GM12873 (cell line): ENCODE measurements around the gene ARHGEF10L.

ENCODE experiments used
- CTCF ChIP-seq: IDR thresholded peaks from 2 replicates; pipeline ENCODE4 v1.5.1; 2012; ENCODE audit warnings: low read depth, mild to moderate bottlenecking, moderate library complexity, low read length, control low read depth; ENCODE audit not compliant: insufficient read depth; ENCODE audit errors: missing control alignments

Gene ARHGEF10L

DNA sequence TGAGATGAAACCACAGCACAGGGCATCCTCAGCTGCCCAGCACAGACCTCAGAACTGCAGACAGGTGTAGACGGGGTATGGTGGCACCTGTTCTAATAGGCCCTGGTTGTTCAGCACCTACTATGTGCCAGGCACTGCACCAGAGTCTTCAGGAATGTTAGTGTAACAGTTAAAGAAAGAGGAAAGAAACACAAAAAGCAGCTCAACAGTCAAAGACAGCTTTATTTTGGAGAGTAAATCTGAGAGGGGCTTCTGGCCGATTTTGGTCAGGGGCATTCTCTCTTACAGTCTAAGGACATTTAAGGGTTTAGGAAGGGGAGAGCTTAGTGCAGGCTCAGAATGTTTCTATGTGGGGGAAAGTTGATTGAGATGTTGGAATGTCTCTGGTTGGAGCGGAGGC lies 170.5 kb downstream of the ARHGEF10L start:
- TF ChIP-seq CTCF = no peak

- no peak for TF ChIP-seq CTCF
Observed at GRCh38 chr1:17710889-17711576, 171.5 kb downstream of the ARHGEF10L start.

GRCh38 chr1:17711577-17711910 lies 172.0 kb downstream of the ARHGEF10L start:
- no peak for TF ChIP-seq CTCF

DNA sequence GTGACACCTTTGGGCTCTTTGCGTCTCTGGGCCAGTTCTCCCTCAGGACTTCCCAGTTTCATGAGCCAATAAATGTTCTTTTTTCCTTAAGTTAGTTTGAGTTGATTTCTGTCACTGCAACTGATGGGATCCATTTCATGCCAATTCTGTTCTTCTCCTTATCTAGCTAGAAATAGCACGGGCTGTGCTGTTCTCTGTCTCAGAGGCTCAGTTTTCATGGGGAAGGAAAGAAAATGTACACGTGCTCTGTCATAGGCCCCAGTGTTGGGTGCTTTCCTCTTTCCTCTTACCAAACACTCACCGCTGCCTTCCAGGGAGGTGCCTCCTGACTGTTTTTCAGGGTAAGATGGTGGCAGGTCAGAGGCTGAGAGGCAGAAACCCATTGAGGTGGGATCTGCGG lies 172.4 kb downstream of the ARHGEF10L start:
- no peak for TF ChIP-seq CTCF

GRCh38 chr1:17713993-17714392 lies 174.5 kb downstream of the ARHGEF10L start:
- no peak for TF ChIP-seq CTCF

GRCh38 chr1:17717594-17718535 lies 178.4 kb downstream of the ARHGEF10L start:
- no peak for TF ChIP-seq CTCF

DNA sequence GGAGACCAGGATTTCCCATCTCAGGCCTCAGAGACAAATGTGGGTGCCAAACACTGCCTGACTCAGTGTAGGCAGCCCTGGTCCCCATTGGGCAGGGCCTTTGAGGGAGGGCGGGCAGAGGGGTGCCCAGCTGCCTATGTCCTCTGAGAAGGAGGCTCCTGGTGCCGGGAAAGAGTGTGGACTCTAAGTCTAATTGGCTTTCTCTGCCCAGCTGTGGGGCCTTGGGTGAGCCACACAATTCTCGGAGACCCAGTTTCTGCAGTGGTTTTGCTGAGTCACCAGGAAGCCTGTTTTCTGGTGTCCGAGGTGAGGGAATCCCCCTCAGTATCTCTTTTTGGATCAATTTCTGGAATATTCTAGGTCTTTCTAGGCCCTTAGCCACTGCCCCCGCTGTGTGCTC lies 180.4 kb downstream of the ARHGEF10L start:
- no peak for TF ChIP-seq CTCF
